Naive B cell (primary cell): Measurements from ENCODE around the gene UCP3. TPM values are rescaled to one million over a fixed set of nuclear protein-coding genes. Genes with fewer than 3 reads are reported as not detected.

Experiments used
- ATAC-seq, 2 donors: fragments of 150-1000 bp; cut with Tn5 transposase; 2 replicates each; pipeline ENCODE4 v1.10.0; 2021; ENCODE audit warnings: low read depth in 2 of 2, mild to moderate bottlenecking in 2 of 2, moderate library complexity in 2 of 2
- DNase-seq: peaks from one replicate; pipeline ENCODE4 v3.0.0; 2022
- H3K27ac Mint-ChIP-seq, 6 donors: one replicate each; pipeline ENCODE4 v1.8.0; 2020 to 2022; ENCODE audit warnings: mild to moderate bottlenecking in 6 of 6, mixed read lengths in 6 of 6, moderate library complexity in 5 of 6, inconsistent platforms in 2 of 6
- H3K27me3 Mint-ChIP-seq, 3 donors: one replicate each; pipeline ENCODE4 v1.8.0; 2021 to 2022; ENCODE audit warnings: mixed read lengths in 3 of 3, mild to moderate bottlenecking in 1 of 3
- H3K36me3 Mint-ChIP-seq, 2 donors: one replicate each; pipeline ENCODE4 v1.8.0; 2020 to 2022; ENCODE audit warnings: mixed read lengths in 2 of 2, inconsistent platforms in 1 of 2, mild to moderate bottlenecking in 1 of 2
- H3K4me1 Mint-ChIP-seq, 3 donors: one replicate each; pipeline ENCODE4 v1.8.0; 2020 to 2022; ENCODE audit warnings: mixed read lengths in 3 of 3, inconsistent platforms in 1 of 3, mild to moderate bottlenecking in 1 of 3, moderate library complexity in 1 of 3
- H3K4me3 Mint-ChIP-seq, 8 donors: one replicate each; pipeline ENCODE4 v1.8.0; 2020 to 2022; ENCODE audit warnings: mild to moderate bottlenecking in 8 of 8, mixed read lengths in 8 of 8, moderate library complexity in 8 of 8, inconsistent platforms in 2 of 8
- H3K9me3 Mint-ChIP-seq, 7 donors: one replicate each; pipeline ENCODE4 v1.8.0; 2020 to 2022; ENCODE audit warnings: mixed read lengths in 7 of 7, mild to moderate bottlenecking in 5 of 7, inconsistent platforms in 2 of 7, moderate library complexity in 1 of 7
- polyA plus RNA-seq, 6 donors: library from polyadenylated mRNA; unstranded; fragments of 300-500 nt; fragmentation: Illumina TruSeq; gene quantifications; one replicate each; pipeline ENCODE4 v1.2.3, GENCODE V29; 2021; ENCODE audit warnings: low read depth in 6 of 6

UCP3 gene
- polyA plus RNA-seq, 6 donors from 2014 or later, result 0.09 to 0.31 (median 0.11) TPM; not detected in 3

DNA sequence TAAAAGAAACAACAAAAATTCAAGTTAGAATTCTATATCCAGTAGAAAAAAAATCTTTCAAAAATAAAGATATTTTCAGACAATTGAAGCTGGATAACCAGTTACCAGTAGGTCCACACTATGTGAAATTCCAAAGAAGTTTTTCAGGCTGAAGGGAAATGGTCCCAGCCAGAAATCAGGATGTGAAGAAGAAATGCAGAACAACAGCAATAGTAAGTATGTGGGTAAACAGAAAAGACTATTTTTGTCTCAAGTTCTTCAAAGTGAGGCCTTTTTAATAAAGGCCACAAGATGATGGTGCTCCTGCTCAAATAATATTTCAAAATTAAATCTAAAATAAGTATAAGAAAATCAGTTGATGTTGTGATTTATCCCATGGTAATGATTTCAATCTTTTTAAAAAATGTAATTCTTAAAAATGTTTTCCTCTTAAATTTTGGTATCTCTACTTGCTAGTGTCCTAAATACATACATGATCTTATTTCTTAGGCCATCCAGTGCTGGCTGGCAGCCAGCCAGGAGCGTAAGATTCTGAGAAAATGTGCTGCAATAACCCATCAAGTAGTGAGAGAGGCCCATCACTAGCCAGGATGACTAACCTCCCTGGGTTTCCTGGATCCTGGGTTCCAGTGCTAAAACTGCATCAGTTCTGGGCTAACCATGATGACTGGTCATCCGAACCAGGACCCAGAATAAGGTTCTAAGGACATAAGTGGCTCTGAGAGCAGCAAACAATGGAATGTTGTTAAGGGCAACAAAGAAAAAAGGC lies 15.6 kb upstream of the UCP3 start:
- peak overlapping the region in 2 of 6 donors; percentile 11 to 31 for H3K27ac Mint-ChIP-seq
- DNase-seq (no peak), ATAC-seq (no peak)
- H3K9me3 Mint-ChIP-seq, result no peaks in the 10 kb centered on the region
- peaks cover 16 to 17% of the 10 kb centered on the region in 2 donors for H3K36me3 Mint-ChIP-seq
- H3K27me3 Mint-ChIP-seq, result no peaks in the 10 kb centered on the region
- H3K4me3 Mint-ChIP-seq, result no peak overlapping the region
- H3K4me1 Mint-ChIP-seq, result peaks cover 9 to 16% (median 13%) of the 10 kb centered on the region in 3 donors

DNA sequence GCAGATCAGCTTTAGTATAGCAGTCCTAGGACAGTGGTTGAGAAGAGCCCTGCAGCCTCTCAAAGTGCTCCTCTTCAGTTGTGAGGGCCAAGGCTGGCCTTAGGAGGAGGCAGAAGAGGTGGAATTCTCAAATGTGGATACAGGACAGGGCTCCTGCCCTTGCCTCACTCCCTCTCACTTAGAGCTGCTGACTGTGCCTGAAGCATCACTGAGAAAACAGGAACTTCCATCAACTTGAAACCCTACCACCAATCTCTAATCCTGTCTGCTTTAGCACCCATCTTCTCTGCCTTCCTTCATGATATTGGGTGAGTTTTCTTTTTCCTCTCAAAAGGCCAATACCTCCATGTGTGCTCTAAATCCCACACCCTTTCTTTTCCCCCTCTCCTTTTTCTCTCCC lies 14.4 kb upstream of the UCP3 start:
- Mint-ChIP-seq H3K9me3 (no peaks in the 10 kb centered on the region), H3K36me3 (peaks cover 6 to 16% of the 10 kb centered on the region in 2 donors), H3K27ac (peak overlapping the region in 5 of 6 donors; percentile 26 to 85 (median 55)), H3K4me1 (peaks cover 9 to 22% (median 13%) of the 10 kb centered on the region in 3 donors), H3K27me3 (no peaks in the 10 kb centered on the region), H3K4me3 (peak overlapping the region in 1 of 8 donors; percentile 9)
- ATAC-seq, result peak in 1 of 2 donors; percentile 18
- no peak for DNase-seq

DNA sequence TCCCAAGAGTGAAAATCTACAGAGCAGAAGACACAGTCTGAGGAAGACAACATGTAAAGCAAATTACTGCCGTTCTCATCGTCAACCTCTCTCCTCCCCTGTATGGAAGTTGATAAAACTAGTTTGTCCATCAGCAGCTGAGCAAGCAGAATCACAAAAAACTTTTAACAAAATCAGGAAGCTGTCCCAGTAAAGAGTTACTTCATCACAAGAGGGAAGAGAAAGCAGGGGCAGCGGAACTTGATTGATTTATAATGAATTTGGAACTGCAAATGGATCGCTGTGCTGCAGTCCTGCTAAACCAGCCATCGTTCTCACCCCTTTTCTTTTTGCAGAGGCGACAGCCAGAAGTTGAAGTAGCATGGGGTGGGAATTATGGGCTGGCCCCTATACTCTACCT lies 13.7 kb upstream of the UCP3 start:
- Mint-ChIP-seq H3K27ac (no peak overlapping the region), H3K9me3 (no peaks in the 10 kb centered on the region), H3K27me3 (no peaks in the 10 kb centered on the region), H3K4me1 (peaks cover 9 to 22% (median 13%) of the 10 kb centered on the region in 3 donors), H3K4me3 (no peak overlapping the region), H3K36me3 (peaks cover 0 to 22% of the 10 kb centered on the region in 2 donors)
- ATAC-seq (no peak), DNase-seq (no peak)

DNA sequence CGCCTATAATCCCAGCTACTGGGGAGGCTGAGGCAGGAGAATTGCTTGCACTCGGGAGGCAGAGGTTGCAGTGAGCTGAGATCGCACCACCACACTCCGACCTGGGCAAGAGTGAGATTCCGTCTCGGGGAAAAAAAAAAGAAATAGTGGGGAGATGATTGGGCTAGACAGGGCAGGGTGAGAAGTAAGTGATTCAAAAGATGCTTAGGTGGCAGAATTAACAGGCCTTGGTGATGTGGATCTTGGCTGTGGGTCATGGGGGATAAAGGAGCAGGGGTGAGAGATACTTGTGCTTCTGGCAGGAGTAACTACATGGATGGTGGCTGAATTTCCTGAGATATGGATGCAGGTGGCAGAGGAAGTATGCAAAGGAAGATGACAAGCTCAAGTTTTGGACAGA lies 13.1 kb upstream of the UCP3 start:
- Mint-ChIP-seq H3K4me3 (no peak overlapping the region), H3K36me3 (peaks cover 0 to 27% of the 10 kb centered on the region in 2 donors)

DNA sequence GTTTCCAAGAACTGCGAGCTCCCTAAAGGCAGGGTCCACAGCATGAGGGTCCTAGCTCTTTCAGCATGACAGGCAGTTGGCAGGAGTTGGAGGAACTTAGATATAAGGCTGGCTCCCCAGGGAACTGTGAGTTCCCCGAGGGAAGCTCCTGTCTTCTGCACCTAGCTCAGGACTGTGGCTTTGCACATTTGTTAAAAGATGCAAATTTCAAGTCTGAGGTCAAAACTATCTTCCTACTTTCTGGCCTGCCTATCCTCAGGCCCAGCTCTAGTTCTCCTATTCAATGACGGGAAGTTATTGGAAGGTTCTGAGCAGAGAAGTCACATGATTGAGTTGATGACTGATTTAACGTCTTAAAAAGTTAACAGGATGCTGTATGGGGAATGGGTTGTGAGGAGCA lies 11.7 kb upstream of the UCP3 start:
- no peaks in the 10 kb centered on the region for H3K27me3 Mint-ChIP-seq
- DNase-seq, result peak; percentile 55
- H3K9me3 Mint-ChIP-seq, result no peaks in the 10 kb centered on the region
- H3K4me3 Mint-ChIP-seq, result no peak overlapping the region
- no peak overlapping the region for H3K27ac Mint-ChIP-seq
- peak; percentile 91 for ATAC-seq
- peaks cover 16 to 34% (median 24%) of the 10 kb centered on the region in 3 donors for H3K4me1 Mint-ChIP-seq
- H3K36me3 Mint-ChIP-seq, result peaks cover 0 to 30% of the 10 kb centered on the region in 2 donors

More for the DNA sequence above, 13.1 kb upstream of the UCP3 start:
- no peaks in the 10 kb centered on the region for H3K9me3 Mint-ChIP-seq
- no peaks in the 10 kb centered on the region for H3K27me3 Mint-ChIP-seq
- no peak overlapping the region for H3K27ac Mint-ChIP-seq
- ATAC-seq, result no peak
- H3K4me1 Mint-ChIP-seq, result peaks cover 9 to 25% (median 13%) of the 10 kb centered on the region in 3 donors
- DNase-seq, result no peak

DNA sequence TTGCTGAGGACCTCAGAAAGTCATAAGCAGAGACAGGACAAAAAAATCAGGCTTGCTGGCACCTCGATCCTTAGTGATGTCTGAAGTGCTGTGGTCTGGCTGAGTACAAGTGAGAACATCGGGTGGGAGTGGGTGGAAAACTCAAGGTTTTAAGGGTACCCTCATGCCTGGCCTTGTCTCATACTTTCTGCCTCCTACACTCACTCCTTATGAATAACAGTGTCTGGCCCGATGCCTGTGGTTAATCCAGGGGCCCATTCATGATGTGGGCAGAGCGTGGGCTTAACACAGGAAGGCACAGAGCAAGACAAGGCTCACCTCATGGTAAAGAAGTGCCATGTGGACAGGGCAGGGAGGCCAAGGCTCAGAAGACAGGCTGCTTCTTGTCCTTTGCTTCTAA lies 11.0 kb upstream of the UCP3 start:
- Mint-ChIP-seq H3K27ac (peak overlapping the region in 3 of 6 donors; percentile 7 to 56 (median 48)), H3K27me3 (no peaks in the 10 kb centered on the region), H3K4me1 (peaks cover 21 to 40% (median 31%) of the 10 kb centered on the region in 3 donors), H3K36me3 (peaks cover 0 to 30% of the 10 kb centered on the region in 2 donors), H3K9me3 (no peaks in the 10 kb centered on the region), H3K4me3 (peak overlapping the region in 2 of 8 donors; percentile 26 to 37)
- ATAC-seq (no peak), DNase-seq (no peak)

DNA sequence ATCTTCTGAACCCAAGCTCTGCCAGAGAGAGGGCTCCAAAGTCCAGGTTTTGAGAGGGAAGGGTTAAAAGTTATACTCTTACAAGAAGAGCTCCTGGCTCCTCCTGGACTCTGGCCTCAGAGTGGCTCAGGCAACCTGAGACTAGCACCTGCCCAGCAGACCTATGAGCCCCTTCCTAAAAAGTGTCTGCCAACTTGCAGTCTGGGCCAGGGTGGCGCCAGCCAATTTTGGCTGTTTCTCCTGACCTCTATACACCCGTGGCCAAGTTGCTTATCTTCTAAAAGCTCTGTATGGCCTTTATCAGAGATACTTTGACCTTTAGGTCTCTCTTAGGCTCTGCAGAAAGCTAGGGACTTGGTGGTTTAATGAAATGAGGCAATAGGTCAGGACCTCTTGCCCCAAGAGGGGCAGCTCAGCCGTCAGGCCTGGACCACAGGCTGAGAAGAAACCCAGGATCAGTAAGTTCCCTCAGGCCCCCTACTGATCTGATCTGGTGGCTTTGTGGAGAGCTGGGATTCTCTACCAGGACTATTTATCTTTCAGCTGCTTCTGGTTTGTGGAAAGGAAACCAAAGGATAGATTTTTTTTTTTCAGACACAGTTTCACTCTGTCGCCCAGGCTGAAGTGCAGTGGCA lies 10.3 kb upstream of the UCP3 start:
- peak overlapping the region; percentile 6 to 89 (median 38) for H3K27ac Mint-ChIP-seq
- DNase-seq (no peak), ATAC-seq (no peak)
- peaks cover 26 to 43% (median 37%) of the 10 kb centered on the region in 3 donors for H3K4me1 Mint-ChIP-seq
- H3K9me3 Mint-ChIP-seq, result no peaks in the 10 kb centered on the region
- no peaks in the 10 kb centered on the region for H3K27me3 Mint-ChIP-seq
- peak overlapping the region in 1 of 8 donors; percentile 26 for H3K4me3 Mint-ChIP-seq
- peaks cover 0 to 30% of the 10 kb centered on the region in 2 donors for H3K36me3 Mint-ChIP-seq

DNA sequence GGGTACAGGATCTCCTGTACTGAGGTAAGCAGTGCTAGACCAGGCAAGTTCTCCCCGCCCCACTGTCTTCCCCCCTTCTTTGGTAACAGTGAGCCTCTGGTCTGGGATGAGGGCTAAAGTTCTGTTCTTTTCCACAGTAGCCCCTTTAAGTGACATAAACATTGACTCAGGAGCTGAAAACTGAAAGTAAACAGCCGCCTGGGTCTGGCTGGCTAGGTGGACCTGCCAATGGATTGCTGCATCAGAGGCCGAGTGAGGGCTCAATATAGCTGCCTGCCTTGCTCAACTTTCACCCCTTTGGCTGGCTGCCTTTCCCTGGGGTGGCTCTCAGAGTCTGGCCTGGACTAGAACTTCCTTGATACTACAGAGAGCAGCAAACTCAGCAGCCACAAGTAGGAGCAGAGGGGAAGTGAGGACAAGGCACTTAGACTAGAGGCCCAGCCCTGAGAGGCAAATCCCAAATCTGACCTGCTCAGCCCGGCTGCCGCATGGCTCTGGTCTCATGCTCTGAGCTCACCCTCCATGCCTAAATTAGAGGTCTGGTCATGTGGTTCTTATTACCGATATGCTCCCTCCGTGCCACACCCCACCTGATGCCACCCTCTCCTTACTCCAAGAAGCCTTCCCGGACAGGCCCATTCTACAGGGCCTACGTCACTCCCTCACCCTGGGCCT lies 9.6 kb upstream of the UCP3 start:
- ATAC-seq (no peak), DNase-seq (no peak)
- Mint-ChIP-seq H3K27me3 (no peaks in the 10 kb centered on the region), H3K4me1 (peaks cover 19 to 44% (median 38%) of the 10 kb centered on the region in 3 donors), H3K36me3 (peaks cover 0 to 22% of the 10 kb centered on the region in 2 donors), H3K27ac (peak overlapping the region in 4 of 6 donors; percentile 20 to 89 (median 50)), H3K9me3 (no peaks in the 10 kb centered on the region), H3K4me3 (no peak overlapping the region)

DNA sequence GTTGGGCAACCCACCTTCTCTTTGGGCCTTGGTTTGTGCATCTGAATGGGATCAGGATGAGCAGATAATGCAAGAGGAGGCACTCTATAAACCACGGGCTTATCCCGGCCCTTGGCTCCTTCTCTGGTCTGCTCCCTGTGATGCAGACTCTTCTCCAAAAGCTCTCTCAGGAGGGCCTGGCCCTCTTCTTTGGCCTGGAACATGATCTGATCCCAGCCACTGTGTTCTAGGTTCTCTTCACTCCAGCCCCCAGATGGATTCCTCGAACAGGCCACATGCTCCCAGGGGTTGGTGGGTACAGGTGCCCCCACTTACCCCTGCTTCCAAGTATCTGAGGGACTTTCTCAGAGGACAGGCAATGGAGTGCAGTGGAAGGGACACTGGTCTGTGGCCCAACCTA lies 8.7 kb upstream of the UCP3 start:
- H3K4me1 Mint-ChIP-seq, result peaks cover 16 to 47% (median 38%) of the 10 kb centered on the region in 3 donors
- DNase-seq (no peak), ATAC-seq (no peak)
- no peaks in the 10 kb centered on the region for H3K27me3 Mint-ChIP-seq
- no peak overlapping the region for H3K4me3 Mint-ChIP-seq
- H3K27ac Mint-ChIP-seq, result peak overlapping the region in 2 of 6 donors; percentile 27 to 36
- no peaks in the 10 kb centered on the region for H3K9me3 Mint-ChIP-seq
- peaks cover 0 to 22% of the 10 kb centered on the region in 2 donors for H3K36me3 Mint-ChIP-seq

DNA sequence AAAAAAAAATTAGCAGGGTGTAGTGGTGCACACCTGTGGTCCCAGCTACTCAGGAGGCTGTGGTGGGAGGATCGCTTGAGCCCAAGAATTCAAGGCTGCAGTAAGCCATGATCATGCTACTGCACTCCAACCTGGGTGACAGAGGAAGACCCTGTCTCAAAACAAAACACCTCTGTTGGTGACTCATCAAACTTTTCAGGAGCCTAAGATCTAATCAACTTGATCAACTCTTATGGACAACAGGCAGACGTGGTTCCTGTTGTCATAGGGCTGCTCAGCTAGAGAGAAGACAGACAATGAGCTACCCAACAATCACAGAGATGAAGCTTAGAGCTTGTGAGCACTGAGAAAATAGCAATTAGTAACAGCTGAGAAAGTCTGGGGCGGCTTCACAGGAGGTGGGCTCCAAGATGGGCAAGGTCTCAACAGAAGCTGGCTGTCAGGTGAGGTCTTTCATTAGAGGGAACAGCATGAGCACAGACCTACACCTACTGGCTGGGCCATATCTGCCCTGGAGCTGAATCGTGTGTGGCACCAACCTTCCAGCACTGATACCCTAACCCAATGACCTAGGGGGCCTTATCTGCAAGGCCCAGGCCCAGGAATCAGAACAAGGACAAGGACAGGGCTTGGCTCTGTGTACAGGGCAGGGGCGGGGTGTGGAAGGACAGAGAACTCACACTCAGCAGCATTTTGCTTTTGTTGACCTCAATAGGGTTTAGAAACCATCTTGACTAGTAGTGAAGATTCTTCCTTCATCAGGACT lies 7.2 kb upstream of the UCP3 start:
- Mint-ChIP-seq H3K4me1 (peaks cover 30 to 62% (median 52%) of the 10 kb centered on the region in 3 donors), H3K27me3 (no peaks in the 10 kb centered on the region), H3K36me3 (peaks cover 0 to 27% of the 10 kb centered on the region in 2 donors), H3K9me3 (no peaks in the 10 kb centered on the region), H3K27ac (peak overlapping the region in 3 of 6 donors; percentile 16 to 99 (median 32)), H3K4me3 (no peak overlapping the region)
- ATAC-seq, result no peak
- no peak for DNase-seq

DNA sequence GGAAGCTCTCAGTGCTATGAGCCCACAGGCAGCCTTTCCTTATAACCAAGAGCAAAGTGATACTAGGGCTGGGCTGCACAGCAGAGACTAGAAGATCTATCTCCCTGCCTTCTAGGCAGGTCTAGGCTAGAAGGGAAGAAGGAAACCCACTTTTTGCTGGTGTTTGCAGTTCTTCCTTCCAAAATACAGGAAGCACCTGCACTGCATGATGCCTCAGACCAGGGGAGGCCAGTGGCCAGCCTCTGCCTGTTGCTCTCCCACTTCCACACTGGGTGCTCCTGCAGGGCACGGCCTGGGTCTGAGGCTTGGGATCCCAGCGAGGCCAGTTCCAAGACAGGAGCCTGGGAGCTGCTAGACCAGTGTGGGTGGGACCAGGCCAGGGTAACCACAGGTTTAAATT lies 6.0 kb upstream of the UCP3 start:
- no peak for ATAC-seq

DNA sequence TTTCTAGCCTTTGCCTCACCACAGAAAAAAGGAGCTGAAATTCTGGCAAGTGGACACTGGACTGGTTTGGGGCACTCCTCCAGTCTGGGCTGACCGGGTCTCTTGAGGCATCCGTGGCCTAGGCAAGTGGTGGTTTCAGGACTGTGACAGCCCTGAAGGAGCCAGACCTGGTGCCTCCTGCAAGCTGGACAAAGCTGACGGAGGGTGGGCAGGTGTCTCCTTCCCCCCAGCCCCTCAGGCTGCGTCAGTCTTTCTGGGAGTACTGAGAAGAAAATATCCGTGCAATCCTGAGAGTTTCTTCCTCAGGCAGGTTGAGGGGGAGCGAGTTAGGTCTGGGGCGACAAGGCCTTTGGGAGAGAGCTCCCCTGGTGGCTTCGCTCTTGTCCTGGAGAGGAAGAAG lies 4.3 kb upstream of the UCP3 start:
- peaks cover 0 to 27% of the 10 kb centered on the region in 2 donors for H3K36me3 Mint-ChIP-seq
- H3K27ac Mint-ChIP-seq, result peak overlapping the region in 4 of 6 donors; percentile 33 to 99 (median 96)
- ATAC-seq, result no peak
- no peak for DNase-seq
- peak overlapping the region in 2 of 8 donors; percentile 25 to 49 for H3K4me3 Mint-ChIP-seq
- peaks cover 52 to 80% (median 74%) of the 10 kb centered on the region in 3 donors for H3K4me1 Mint-ChIP-seq
- H3K9me3 Mint-ChIP-seq, result no peaks in the 10 kb centered on the region
- H3K27me3 Mint-ChIP-seq, result no peaks in the 10 kb centered on the region

More for the DNA sequence above, 6.0 kb upstream of the UCP3 start:
- H3K27me3 Mint-ChIP-seq, result no peaks in the 10 kb centered on the region
- H3K27ac Mint-ChIP-seq, result peak overlapping the region in 5 of 6 donors; percentile 24 to 99 (median 63)
- DNase-seq, result no peak
- H3K4me3 Mint-ChIP-seq, result peak overlapping the region in 4 of 8 donors; percentile 12 to 60 (median 38)
- H3K9me3 Mint-ChIP-seq, result no peaks in the 10 kb centered on the region
- H3K4me1 Mint-ChIP-seq, result peaks cover 42 to 74% (median 65%) of the 10 kb centered on the region in 3 donors
- peaks cover 0 to 27% of the 10 kb centered on the region in 2 donors for H3K36me3 Mint-ChIP-seq
